A673 (cell line): ENCODE data around the gene ATP8A2. TPM values are rescaled to one million over a fixed set of nuclear protein-coding genes. Genes with fewer than 3 reads are reported as not detected.
"Not testable (repeated sequence)": the region's sequence is repeated elsewhere in the genome, so short reads cannot be mapped to it uniquely, and the experiment has no call there.

Source experiments
- BruUV-seq: library from RNA; stranded (reverse); fragments of 400-500 nt; replicated peaks from 2 replicates; lab custom pipeline; 2021; lab: Mats Ljungman, UMichigan
- CTCF ChIA-PET: fragments of 300-600 bp; sonication (Branson Sonifier 250); formaldehyde crosslinking; loops from one replicate; lab custom pipeline; 2022; ENCODE audit warnings: antibody characterized with exemption; lab: Charles Lee
- POLR2A ChIA-PET: fragments of 300-600 bp; sonication (Branson Sonifier 250); formaldehyde crosslinking; loops from one replicate; lab custom pipeline; 2022; ENCODE audit warnings: antibody characterized with exemption; ENCODE audit not compliant: low non-redundant PET; lab: Charles Lee
- DNase-seq: peaks from one replicate; pipeline ENCODE4 v3.0.0-alpha.2; 2015; ENCODE audit warnings: low spot score
- H3K27ac ChIP-seq: fragments of 200-600 bp; sonication (generic); 2 replicates; pipeline ENCODE4 v1.5.1; 2016; ENCODE audit warnings: mixed run types, low read depth, mild to moderate bottlenecking, mixed read lengths, antibody characterized with exemption, low read length; ENCODE audit not compliant: poor library complexity, severe bottlenecking
- H3K27me3 ChIP-seq: fragments of 200-600 bp; sonication (generic); replicated peaks from 2 replicates; pipeline ENCODE4 v1.6.1; 2017; ENCODE audit warnings: mixed run types, low read depth, mild to moderate bottlenecking, mixed read lengths, antibody characterized with exemption, low read length; ENCODE audit not compliant: insufficient read depth, poor library complexity
- H3K36me3 ChIP-seq: fragments of 200-600 bp; sonication (generic); 2 replicates; pipeline ENCODE4 v1.6.1; 2016; ENCODE audit warnings: mixed run types, mild to moderate bottlenecking, mixed read lengths, antibody characterized with exemption, low read length; ENCODE audit not compliant: insufficient read depth, poor library complexity, severe bottlenecking
- H3K4me1 ChIP-seq: fragments of 200-600 bp; sonication (generic); 2 replicates; pipeline ENCODE4 v1.6.1; 2017; ENCODE audit warnings: mixed run types, mild to moderate bottlenecking, mixed read lengths, antibody characterized with exemption, low read length; ENCODE audit not compliant: insufficient read depth, poor library complexity, severe bottlenecking
- H3K4me3 ChIP-seq: fragments of 200-600 bp; sonication (generic); 2 replicates; pipeline ENCODE4 v1.5.1; 2016; ENCODE audit warnings: low read depth, mixed run types, mild to moderate bottlenecking, mixed read lengths, low read length; ENCODE audit not compliant: poor library complexity, severe bottlenecking
- H3K9me3 ChIP-seq: fragments of 200-600 bp; sonication (generic); 2 replicates; pipeline ENCODE4 v1.6.1; 2016; ENCODE audit warnings: mixed run types, low read depth, mild to moderate bottlenecking, mixed read lengths, antibody characterized with exemption, low read length; ENCODE audit not compliant: poor library complexity, severe bottlenecking
- CTCF ChIP-seq: fragments of 300-800, 200-600 bp; sonication (generic); conservative IDR thresholded peaks from 2 replicates; pipeline ENCODE4 v1.5.1; 2017; ENCODE audit warnings: low read depth, mild to moderate bottlenecking, antibody characterized with exemption, low read length, moderate library complexity, mixed read lengths
- EZH2 ChIP-seq: fragments of 200-600 bp; sonication (generic); IDR thresholded peaks from 2 replicates; pipeline ENCODE4 v1.6.1; 2017; ENCODE audit warnings: borderline replicate concordance, low read depth, mild to moderate bottlenecking, mixed read lengths, antibody characterized with exemption, low read length; ENCODE audit not compliant: poor library complexity, severe bottlenecking
- intact Hi-C: fragments of 100-400 bp; cut with micrococcal nuclease; formaldehyde crosslinking; loops from one replicate; pipeline ENCODE4 v1.10.0; 2022; ENCODE audit not compliant: unreplicated experiment
- total RNA-seq: library from RNA; stranded (reverse); gene quantifications from 2 replicates; pipeline ENCODE4 v1.2.3, GENCODE V29; 2021

Gene ATP8A2
- total RNA-seq, 1 experiment from 2014 or later = 0.92 TPM

GRCh38 chr13:25783076-25783475, 411.3 kb downstream of the ATP8A2 start:
- intact Hi-C loops = loop anchor here (5.0 kb wide), 1 partner anchor 234 kb away; no protein-coding TSS in a partner anchor
- H3K27me3 ChIP-seq = no peaks in the 10 kb centered on the region
- DNase-seq = no peak
- H3K27ac ChIP-seq = no peak overlapping the region
- H3K4me3 ChIP-seq = no peak overlapping the region
- H3K4me1 ChIP-seq = peaks cover 16% of the 10 kb centered on the region
- no peaks in the 10 kb centered on the region for H3K36me3 ChIP-seq
- no TSS peak for BruUV-seq
- ChIA-PET CTCF (no interaction called here), POLR2A (no interaction called here)
- no peaks in the 10 kb centered on the region for H3K9me3 ChIP-seq
- TF ChIP-seq CTCF = no peak
- TF ChIP-seq EZH2 = no peak

DNA sequence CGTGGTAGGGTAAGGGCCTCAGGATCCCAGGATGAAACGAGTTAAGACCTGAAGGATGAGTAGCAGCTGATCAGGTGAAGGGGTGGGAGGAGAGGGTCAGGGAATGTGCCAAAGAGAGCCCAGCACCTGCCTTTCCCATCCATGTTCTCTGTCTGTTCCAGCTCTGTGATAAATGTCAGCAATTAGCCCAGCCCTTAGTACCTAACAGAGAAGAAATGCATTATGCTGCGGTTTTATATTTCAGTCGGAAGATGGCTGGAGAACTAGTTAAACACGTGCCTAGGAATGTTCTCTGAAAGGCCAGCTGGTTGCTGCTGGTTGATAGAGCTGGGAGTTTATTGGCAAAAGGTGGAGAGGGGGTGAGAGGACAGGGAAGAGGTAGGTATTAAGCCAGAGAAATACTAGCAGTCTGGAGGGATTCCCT, 411.8 kb downstream of the ATP8A2 start:
- TF ChIP-seq CTCF (no peak), EZH2 (no peak)
- ChIA-PET CTCF (no interaction called here), POLR2A (no interaction called here)
- no TSS peak for BruUV-seq
- Histone ChIP-seq H3K27me3 (no peaks in the 10 kb centered on the region), H3K27ac (no peak overlapping the region), H3K4me1 (peaks cover 16% of the 10 kb centered on the region), H3K4me3 (no peak overlapping the region), H3K9me3 (no peaks in the 10 kb centered on the region), H3K36me3 (no peaks in the 10 kb centered on the region)
- intact Hi-C loops = loop anchor here (5.0 kb wide), 1 partner anchor 234 kb away; no protein-coding TSS in a partner anchor
- DNase-seq = no peak

DNA sequence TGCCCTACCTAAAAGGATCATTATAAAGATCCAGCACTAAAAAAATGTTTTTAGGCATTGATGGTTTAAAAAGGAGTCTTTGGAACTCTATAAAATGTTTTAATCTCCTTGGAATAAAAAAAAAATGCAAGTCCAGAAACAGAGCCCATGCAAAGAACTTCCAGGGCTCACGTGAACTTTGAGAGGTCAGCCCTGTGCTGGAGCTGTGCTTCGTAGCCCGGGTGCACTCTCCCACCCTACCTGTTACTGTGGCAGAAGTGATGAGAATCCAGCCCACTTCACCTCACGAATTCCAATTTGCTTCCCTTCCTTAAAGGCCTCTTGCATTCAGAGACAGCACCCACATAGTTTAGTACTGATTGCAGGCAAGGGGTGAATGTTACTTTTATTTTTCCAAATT, 412.3 kb downstream of the ATP8A2 start:
- DNase-seq = no peak
- no TSS peak for BruUV-seq
- Histone ChIP-seq H3K36me3 (no peaks in the 10 kb centered on the region), H3K27ac (no peak overlapping the region), H3K4me1 (peaks cover 16% of the 10 kb centered on the region), H3K27me3 (no peaks in the 10 kb centered on the region), H3K9me3 (no peaks in the 10 kb centered on the region), H3K4me3 (no peak overlapping the region)
- POLR2A ChIA-PET = no interaction called here
- TF ChIP-seq EZH2 = no peak
- CTCF ChIA-PET = no interaction called here
- intact Hi-C loops = loop anchor here (5.0 kb wide), 1 partner anchor 233 kb away; no protein-coding TSS in a partner anchor

DNA sequence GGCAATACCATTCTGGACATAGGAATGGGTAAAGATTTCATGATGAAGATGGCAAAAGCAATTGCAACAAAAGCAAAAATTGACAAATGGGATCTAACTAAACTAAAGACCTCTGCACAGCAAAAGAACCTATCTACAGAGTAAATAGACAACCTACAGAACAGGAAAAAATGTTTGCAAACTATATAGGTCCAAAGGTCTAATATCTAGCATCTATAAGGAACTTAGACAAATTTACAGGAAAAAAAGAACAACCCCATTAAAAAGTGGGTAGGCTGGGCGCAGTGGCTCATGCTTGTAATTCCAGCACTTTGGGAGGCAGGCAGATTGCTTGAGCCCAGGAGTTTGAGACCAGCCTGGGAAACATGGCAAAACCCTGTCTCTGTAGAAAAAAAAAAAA, 418.4 kb downstream of the ATP8A2 start:
- CTCF ChIA-PET, H3K27ac ChIP-seq, POLR2A ChIA-PET, H3K4me3 ChIP-seq, intact Hi-C loops, DNase-seq, H3K4me1 ChIP-seq, BruUV-seq, H3K36me3 ChIP-seq, H3K27me3 ChIP-seq, H3K9me3 ChIP-seq: not testable (repeated sequence)
